Hematopoietic multipotent progenitor cell treated with erythropoietin and hydrocortisone succinate and interleukin-3 and kit ligand, for 15 days (in vitro differentiated cells): ENCODE measurements around the gene SMARCE1.

Source experiments
- DNase-seq: peaks from one replicate; pipeline ENCODE4 v3.0.0-alpha.2; 2015; ENCODE audit warnings: low spot score

Gene SMARCE1

DNA sequence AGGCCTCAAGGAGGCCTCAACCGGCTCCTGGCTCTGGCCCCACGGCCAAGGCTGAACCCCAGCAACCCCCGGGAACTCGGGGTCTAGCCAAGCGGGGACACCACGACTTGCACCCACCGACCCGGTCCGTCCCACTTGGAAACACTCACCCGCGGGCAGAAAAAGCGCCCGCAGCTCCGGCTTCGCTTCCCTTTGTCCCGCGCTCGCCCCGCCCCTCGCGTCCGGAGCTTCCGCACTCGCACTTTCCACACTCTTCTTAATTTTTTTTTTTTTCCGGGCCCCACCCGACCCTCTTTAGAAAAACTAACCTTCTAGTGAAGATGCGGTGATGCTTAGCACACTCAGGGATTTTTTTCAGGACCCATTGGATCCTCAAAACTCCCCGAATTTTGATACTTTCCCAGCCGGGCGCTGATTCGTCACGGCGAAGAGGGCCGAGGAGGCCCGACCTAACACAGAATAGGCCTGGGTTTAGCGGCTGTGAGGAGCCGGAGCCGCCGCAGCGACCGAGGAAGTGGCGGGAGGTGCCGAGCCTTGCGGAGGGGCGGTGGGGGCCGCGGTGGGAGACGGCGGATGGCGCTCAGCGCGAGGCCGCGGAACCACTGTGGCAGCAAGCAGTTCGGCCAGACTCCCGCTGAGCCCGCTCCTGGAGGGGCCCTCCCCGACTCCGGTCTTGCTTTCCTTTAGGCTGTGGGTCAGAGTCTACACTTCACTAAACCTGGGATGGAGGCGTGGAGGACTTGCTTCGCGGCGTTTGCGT is at the start of gene SMARCE1:
Gene SMARCE1, minus strand, starts transcription at position 195 of the 760 bp plus-strand sequence. CDS start 2,016 bp downstream, outside the sequence.
- peak; percentile 78 for DNase-seq

DNA sequence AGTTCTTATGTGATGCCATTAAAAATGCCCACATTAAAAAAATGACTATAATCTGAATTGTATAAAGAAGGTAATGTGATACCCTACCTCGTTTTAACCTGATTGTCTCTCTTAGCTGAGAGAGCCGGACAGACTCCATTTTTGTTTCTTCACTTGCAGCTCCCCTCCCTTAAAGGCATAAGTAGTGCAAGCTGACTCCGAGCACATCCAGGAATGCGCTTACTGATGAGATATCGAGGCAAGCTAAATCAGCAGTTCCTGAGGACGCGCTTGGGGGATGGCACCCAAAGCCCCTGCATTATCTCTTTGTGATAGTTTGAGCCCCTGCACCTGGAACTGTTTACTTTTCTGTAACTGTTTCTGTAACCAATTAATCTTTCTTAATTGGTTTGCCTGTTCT is 49.7 kb upstream of the SMARCE1 start:
- DNase-seq = no peak

DNA sequence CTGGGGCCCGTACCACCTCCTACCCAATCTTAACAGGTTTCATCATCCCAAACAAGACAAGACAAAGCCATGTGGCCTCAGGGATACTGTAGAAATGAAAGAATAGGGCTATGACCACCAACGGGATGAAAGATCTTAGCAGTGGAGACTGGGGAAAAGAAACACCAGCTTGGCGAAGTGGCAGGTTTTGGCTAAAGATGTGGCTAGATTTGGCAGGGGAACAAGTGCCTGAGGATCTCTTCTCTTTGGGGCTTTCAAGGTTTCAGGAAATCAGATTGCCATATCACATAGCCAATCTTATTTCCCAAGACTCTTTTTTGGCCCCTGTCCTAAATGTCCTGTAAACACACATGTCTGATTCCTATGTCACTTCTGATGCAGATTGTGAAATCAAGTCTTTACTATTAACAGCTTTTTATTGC is 49.0 kb upstream of the SMARCE1 start:
- DNase-seq = no peak

DNA sequence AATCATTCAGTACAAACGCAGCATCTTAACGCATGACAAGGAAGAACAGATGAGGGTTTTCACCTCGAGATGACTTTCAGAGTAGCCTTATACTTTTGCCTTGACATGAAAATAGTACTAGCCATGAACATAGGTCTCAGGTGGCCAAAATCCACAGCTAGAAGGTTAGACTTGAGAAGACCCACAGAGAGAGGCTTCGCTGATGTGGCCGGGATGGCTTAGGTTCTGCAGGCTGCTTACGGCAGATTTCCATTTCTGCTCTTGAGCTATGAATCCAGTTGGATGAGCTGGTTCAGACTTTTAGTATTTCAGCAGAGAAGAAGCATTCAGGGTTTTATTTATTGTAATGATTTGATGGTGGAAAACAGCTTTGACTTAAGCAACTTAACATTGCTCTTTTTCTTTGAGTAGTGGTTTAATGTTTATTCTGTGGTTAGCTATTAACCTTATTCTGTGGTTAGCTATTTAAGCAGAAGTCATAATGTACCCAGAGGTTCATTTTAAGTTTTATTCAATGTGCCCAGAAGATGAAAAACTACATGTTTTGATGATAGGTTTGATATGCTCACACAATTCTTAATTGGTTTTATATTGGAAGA is 48.4 kb upstream of the SMARCE1 start:
- no peak for DNase-seq

DNA sequence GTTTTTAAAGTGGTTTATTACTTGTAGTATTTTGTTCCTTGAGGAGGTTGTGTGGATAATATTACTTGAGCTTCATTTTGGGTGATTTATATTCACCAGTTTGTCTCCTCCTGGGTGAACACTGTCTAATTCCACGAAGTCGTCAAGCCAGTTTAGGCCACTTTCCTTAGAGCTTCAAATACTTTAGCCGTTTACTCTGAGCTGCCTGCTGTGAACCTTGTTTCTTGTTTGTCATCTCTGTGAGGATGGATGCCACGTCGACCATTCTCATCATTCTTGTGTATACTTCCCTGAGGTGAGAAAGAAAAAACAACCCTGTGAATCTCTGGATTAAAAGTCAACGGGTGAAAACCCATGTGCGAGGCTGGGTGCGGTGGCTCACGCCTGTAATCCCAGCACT is 47.0 kb upstream of the SMARCE1 start:
- DNase-seq = no peak

DNA sequence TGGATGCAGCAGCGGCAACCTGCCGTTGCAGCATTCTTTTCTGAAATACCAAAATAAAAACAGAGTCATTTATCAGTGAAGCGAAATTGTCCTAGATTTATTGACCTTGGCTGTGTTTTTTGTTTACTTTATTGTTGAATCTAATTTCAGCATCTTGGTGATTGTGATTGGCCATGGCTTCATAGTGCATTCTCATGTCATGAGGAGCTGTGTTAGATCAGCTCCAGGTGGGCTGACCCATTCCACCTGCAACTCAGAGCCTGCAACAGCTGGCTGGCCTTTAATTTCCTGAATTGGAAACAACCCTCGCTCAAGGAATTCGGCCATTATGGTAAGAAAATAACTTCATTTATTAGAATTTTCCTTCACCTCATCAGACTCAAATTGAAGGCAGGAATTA is 39.5 kb upstream of the SMARCE1 start:
- no peak for DNase-seq

DNA sequence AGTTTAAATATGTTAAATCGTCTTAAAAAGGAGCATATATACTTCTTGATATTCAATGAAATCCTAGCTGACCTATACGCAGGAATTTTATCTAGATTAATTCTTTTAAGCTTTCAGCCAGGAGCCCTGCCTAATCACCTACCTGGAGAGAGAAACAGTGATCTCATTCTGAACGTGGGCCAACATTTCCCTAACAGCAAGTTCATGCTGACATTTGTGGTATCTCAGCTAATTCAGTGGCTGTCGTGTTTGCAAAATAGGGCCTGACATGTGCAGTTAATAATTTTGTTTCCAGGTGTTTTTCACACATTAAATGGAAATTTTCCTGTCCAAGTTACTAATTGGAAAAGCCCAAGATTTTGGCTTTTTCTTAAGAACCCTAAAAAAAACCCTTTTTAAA is 38.6 kb upstream of the SMARCE1 start:
- DNase-seq = no peak

DNA sequence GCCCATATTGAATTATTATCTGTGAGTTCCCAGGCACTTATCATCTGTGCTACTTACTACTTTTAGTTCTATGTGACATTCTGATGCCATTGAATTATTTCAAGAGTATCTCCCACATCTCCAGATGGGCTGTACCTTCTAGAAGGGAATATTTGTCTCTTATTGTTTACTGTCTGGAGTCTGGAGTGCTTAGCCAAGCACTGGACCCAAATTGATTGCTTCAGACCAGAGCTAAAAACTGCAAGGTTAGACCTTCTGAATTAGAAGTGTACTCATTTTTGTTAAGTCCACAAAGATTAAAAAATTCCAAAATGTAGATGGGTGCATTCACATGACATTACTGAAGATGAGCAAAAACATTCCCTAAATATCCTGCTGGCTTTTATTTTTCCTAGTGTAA is 33.4 kb upstream of the SMARCE1 start:
- DNase-seq = no peak

DNA sequence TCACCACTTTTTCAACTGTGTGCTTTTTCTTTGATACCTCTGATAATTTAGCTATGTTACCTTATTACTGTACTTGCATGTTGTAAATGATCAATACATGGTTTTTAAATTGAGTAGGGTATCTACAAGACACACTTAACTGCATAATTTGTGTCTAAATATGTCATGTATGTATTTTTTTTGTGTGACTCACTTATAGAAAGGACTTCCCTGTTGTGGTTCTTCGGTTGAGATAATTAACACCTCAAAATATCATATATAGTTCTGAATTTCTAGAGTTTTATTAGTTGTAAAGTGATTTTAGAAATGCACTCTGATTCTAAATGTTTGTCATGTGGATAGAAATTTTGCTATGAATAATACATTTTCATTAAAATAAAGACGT is 31.9 kb upstream of the SMARCE1 start:
- no peak for DNase-seq

DNA sequence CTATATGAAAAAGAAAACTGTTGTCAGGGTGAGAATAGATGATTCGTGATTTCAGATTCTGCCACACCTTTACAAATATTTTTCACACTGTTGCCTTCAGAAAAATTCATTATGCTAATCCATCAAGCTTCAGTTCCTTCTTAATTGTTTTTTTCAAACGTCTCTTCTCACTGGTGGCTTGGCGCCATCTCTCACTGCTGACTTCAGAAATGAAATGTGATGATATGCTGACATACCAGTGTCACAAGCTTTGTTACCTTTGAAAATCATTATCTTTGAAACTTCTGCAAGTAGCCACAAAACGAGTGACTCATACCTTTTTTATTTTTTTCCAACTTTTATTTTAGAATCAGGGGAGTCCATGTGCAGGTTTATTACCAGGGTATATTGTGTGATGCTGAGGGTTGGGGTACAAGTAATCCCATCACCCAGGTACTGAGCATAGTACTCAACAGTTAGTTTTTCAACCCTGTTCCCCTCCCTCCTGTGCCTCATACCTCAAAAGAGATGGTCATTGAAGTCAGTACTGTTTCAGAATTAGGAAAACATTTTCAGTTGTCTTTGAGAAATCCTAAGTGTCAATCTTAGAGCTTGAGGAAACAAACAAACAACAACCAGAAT is 31.4 kb upstream of the SMARCE1 start:
- DNase-seq = no peak

DNA sequence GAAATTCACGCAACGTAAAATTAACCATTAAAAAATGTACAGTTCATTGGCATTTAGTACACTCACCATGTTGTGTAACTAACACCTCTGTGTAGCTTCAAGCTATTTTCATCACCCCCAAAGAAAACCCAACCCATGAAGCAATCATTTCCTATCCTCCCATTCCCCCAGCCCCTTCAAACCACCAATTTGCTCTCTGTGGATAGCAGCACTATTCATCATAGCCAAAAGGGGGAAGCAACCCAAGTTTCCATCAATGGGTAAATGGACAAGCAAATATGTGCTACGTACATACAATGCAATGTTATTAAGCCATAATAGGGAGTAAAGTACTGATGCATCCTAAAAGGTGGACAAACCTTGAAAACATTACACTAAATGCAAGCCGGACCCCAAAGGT is 28.3 kb upstream of the SMARCE1 start:
- no peak for DNase-seq

DNA sequence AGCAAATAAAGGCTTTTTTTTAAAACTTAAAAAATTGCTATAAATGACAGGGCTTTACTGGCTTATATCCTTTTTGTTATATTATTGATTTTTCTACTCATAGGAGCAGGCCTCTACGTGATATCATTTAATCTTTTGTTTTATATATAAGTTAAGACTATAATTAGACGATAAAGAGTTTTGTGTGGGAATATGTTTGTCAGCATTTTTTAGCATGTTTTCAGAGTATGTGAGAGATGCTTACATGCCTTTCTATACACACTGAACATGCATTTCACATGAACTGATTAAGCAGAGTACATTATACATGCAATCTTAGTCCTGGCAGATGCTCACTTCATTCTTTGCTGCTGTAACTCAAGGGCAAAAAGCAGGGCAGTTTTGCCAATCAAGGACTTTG is 25.0 kb upstream of the SMARCE1 start:
- DNase-seq = no peak

DNA sequence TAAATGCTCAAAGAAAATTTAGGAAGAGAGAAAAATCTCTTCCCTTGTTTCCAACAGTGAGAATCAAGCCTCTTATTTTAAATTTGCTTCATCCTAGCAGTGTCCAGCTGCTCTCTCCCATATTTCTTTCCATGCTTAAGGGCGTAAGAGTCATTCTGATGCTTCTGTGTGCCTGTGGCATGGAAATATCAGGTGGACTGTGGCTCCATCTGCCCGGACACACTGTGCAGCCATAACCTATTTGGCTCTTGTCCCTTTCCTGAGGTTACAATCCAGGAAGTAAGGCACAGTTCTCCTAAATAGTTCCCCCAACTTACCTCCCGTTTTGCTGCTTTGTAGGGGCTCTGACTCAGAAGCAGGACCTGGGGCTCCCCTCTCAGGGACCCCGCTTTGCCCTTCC is 23.7 kb upstream of the SMARCE1 start:
- no peak for DNase-seq

DNA sequence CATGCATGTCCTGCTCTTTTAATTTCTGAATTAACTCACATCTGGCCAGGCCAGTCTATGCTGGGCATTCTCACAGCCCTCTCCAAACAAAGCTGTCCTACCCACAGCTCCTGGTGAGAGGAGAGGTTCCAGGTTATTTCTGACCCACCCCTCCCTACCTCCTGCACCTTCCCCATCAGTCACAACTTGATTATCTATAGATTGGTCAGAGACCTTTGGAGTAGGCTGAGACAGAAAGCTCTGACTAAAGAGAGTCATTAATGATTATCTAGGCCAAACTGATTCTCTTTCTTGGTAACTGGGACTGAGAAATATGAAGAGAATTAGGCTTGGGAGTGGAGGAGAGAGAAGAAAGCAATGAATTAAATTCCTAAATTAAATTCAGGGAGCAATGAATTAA is 18.7 kb upstream of the SMARCE1 start:
- no peak for DNase-seq

DNA sequence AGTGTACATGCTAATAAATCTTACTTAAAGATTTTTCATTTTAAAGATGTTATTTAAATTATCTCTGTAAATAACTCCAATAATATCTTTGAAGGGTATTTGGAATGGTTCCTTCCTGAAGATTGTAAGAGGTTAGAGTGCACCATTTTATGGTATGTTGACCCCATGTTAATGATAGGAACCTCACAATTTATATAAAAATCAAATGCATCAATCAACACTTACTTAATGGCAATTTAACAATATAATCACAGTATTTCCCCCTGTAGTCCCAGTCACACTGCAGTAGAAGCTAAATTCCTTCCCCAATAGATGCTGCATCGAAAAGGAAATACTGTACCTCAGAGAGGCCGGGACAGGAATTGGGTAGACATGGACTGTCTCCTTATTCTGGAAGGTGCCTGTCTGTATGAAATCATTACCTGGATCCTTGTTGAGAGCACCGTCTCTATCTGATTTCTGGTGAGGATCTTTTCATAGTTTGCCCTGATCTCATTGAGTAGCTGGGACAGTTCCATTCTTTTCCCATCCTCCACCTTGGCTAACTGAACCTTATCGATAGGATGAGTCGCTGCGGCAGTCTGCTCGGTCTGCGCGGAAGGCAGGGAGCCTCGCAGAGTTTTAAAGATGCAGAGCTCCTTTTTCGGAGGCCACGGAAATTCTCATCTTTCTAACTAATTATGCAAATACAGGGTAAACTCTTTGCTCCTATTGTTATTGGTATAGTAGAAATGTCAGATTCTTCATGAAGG is 17.1 kb upstream of the SMARCE1 start, which contains the start of gene KRT222:
Gene KRT222, minus strand, starts transcription at position 596 of the 752 bp plus-strand sequence. Its CDS starts 78 bp downstream, at position 518.
- no peak for DNase-seq

DNA sequence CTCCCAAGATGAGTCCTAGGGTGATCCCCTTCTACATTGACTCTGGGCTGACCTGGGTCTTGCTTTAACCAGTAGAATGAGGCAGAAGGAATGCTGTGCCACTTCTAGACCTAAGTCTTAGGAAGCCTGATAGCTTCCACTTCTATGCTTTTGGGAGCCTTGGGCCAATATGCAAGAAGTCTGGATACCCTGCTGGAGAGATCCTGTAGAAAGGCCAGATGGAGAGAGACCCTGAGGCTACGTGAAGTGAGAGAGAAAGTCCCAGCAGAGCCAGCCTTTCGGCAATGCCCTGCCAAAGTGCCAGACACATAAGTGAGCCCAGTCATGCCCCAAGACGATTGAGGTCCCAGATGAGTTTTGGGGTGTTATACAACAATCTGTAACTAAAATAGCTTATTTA is 15.6 kb upstream of the SMARCE1 start:
- no peak for DNase-seq

DNA sequence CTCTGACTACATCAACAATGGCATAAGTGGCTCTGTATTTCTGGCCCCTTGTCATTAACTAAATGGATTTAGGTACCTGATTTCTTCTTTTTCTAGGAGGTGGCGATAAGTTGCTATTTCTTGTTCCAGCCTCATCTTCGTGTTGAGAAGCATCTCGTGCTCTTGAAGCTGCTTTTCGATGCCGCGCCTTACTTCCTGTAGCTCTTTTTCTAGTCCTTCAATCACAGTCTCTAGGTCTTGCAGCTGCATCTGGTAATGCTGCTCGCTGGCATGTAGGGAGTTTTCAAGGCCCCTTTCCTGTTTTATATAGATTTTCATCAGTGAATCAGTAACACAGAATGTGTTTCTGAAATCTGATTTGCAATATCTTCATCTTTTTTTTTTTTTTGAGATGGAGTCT is 12.3 kb upstream of the SMARCE1 start:
- no peak for DNase-seq

DNA sequence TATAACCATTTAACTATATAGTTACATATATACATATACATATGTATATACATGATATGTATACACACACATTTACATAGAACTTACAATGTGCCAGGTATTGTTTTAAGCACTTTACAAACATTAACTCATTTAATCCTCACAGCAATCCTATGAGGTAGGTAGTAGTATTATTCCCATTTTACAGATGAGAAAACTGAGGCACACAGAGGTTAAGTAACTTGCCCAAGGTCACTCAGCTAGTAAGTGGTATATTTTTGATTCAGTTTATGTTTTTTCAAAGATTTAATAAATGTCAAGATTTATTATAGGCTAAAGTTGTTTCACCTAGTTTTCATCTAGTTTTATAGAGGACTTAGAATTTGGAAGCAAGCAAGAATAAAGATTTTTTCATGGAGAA is 10.8 kb upstream of the SMARCE1 start:
- DNase-seq = no peak

DNA sequence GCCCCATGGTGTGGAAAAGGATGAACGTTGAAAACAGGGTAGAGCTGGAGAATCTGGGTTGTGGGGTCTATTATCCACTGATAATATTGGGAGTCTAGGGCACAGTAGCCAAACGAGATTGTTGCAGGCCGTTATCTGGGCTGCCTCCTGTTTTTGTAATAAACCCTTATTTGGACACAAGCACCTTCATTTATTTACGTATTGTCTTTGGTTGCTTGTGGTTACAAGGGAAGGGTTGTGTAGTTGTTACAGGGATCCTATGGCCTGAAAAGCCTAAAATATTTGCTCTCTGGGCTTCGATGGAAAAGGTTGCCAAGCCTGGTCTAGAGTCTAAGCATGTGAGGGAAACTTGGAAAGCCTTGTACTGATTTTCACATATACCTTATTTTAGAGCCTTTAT is 4.3 kb upstream of the SMARCE1 start:
- DNase-seq = no peak

DNA sequence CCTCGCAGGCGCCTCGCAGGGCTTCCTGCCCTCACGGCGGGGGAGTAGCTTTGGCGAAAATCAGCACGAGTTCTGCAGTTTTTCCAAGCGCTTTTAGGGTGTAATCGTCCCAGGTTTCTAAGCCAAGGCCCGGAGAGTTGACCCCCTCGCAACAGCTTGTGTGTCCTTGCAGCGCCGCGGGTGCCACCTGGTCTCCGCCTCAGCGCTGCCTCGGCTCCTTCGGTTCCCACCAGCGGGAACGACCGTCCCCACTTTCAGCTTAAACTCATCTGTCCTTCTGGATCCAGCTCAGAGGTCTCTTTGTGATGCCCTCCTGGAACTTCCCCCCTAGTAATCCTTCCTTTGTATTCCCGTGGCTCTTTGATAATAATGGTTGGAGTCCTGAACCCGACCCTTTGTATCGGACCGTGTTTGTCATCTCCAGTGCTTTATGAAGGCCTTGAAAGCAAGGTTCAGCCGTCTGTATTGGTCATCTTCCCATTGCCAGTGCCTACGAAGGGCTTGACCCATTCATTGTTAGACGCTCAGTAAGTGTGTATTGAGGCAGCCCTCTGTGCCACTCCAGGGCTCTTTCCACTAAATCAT is 858 bp upstream of the SMARCE1 start:
- DNase-seq = no peak

DNA sequence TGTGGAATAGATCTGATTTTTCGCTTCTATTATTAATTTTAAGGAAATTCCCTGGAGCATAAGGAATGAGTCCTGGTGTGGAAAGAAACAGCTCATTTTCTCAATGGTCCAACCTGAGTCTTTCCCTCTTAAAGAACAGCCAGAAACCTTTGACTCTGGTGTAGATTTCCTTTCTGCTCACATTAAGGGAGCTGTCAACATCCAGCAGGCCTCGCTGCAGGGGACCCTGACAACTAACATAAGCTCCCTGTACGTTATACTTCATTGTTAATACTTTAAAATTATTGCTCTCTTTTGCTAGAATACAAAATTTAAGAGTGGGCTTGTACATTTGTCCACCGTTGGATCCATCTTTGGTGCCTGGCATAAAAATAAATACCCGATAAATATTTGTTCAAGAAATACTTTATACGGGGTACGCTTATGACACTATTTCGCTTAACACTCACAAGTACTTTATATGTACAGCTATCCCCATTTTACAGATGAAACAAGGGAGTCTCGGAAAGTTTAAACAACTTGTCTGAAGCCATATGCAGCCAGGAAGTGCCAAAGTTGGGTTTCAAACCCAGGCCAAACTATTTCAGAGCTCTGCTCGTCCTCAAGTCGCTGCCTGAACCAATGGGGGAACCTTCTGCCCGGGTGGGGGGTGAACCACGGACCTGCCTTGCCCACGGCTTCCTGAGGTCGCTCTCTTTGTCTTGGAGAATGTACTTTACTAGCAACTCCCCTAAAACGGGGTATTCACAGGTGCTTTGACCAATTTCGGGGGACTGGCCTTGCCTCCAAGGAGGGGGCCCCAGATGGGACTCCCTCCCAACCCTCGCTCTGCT is 611 bp downstream of the SMARCE1 start:
- peak; percentile 20 for DNase-seq
